Activated naive CD4-positive, alpha-beta T cell treated with anti-CD3 and anti-CD28 coated beads, Interleukin-2, amount 50 U/mL, for 72 hours (primary cell): ENCODE data around the gene DNER. TPM values are rescaled to one million over a fixed set of nuclear protein-coding genes. Genes with fewer than 3 reads are reported as not detected.

ENCODE experiments used
- ATAC-seq, 2 donors: fragments of 150-1000 bp; cut with Tn5 transposase; 2 replicates each; pipeline ENCODE4 v1.10.0; 2021; ENCODE audit warnings: mild to moderate bottlenecking in 2 of 2, moderate library complexity in 2 of 2
- DNase-seq, 2 donors: peaks; one replicate each; pipeline ENCODE4 v3.0.0; 2021 to 2022; ENCODE audit warnings: low spot score in 2 of 2
- H3K27ac Mint-ChIP-seq, 2 donors: one replicate each; pipeline ENCODE4 v1.8.0; 2022; ENCODE audit warnings: mild to moderate bottlenecking in 2 of 2, mixed read lengths in 2 of 2
- H3K36me3 Mint-ChIP-seq, 2 donors: one replicate each; pipeline ENCODE4 v1.8.0; 2022; ENCODE audit warnings: mixed read lengths in 2 of 2
- H3K9me3 Mint-ChIP-seq, 2 donors: one replicate each; pipeline ENCODE4 v1.8.0; 2022; ENCODE audit warnings: mixed read lengths in 2 of 2
- total RNA-seq, 2 donors: library from RNA; stranded (reverse); gene quantifications; one replicate each; pipeline ENCODE4 v1.2.3, GENCODE V29; 2022

DNER gene
- total RNA-seq, 2 donors from 2014 or later: not detected

DNA sequence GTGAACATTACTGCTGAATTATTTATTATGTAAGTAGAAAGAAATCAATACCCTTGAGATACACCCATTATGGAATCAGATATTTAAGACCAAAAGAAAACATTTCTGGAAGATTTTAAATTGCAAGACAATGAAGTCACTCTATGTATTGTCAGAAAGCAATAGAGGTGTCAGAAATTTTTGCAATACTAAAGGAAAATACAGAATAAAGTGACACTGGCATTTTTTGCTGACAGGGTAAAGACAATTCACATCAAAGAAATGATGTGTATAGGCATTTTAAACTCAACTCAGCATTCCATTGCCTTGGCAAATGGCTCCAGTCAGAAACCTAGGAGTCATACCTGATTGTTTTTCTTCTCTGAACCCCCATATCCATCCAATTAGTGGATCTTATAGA is 252.2 kb downstream of the DNER start:
- ATAC-seq (no peak), DNase-seq (no peak)
- Mint-ChIP-seq H3K27ac (no peak overlapping the region), H3K9me3 (peaks cover 0 to 9% of the 10 kb centered on the region in 2 donors), H3K36me3 (no peaks in the 10 kb centered on the region)

DNA sequence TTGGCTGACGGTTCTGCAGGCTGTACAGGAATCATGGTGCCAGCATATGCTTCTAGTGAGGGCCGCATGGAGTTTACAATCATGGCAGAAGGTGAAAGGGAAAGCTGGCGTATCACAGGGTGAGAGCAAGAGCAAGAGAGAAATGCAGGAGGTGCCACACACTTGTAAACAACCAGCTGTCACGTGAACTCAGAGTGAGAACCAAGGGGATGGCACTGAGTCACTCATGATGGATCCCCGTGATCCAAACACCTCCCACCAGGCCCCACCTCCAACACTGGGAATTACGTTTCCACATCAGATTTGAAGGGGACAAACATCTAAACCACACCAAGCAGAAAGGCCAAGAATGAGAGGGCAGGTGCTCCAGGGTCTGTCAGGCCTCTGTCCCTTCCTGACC is 258.3 kb downstream of the DNER start:
- ATAC-seq: no peak
- H3K9me3 Mint-ChIP-seq: no peaks in the 10 kb centered on the region
- no peak for DNase-seq
- peaks cover 0 to 4% of the 10 kb centered on the region in 2 donors for H3K36me3 Mint-ChIP-seq
- no peak overlapping the region for H3K27ac Mint-ChIP-seq

DNA sequence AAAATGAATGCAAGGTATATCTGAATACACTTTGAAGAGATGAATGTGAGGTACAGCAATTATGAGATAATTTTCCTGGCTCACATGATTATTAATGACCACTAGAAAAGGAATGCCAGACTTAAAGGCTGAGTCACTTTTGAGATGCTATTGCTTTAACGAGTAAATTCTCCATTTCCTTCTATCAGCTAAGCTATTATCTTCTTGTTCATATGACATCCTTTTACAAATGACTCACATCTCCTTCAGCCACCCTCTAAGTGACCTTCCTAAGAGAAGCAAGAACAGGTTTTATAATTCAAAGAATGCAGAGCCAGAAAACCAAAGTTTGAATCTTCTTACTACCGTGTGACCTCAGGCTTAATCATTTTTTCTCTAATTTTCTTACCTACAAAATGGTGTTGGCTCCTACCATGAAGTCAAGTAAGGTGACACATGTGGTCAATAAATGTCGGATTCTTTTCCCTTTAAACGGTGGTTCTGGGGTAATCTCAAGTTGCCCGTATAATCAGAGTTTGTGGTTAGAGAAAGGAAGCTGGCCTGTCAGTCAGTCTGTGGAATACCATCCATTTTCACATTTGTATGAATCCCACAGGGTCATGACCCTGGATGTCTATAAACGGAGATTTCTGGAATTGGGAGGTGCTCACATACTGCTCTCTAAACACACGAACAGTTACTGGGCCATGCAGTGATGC is 259.3 kb downstream of the DNER start:
- ATAC-seq (no peak), DNase-seq (no peak)
- Mint-ChIP-seq H3K27ac (no peak overlapping the region), H3K36me3 (peaks cover 0 to 4% of the 10 kb centered on the region in 2 donors), H3K9me3 (no peaks in the 10 kb centered on the region)

DNA sequence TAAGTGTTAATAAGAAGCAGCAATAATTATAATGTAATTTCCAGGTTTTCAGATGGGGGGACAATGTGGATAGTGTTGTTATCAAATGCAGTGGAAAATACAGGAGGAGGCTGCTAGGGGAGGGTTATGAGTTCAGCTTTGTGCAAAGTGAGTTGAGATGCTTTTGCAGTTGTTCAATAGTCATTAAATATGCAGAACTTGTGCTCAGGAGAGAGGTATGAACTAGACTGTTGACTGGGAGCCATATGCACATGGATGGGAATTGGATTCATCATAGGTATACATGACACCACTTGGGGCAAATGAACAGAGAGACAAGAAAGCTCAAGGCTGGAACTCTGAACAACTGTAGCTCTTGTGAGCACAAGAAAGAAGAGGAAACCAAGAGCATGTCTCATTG is 261.1 kb downstream of the DNER start:
- Mint-ChIP-seq H3K9me3 (no peaks in the 10 kb centered on the region), H3K36me3 (peaks cover 0 to 4% of the 10 kb centered on the region in 2 donors), H3K27ac (no peak overlapping the region)
- ATAC-seq (no peak), DNase-seq (no peak)

DNA sequence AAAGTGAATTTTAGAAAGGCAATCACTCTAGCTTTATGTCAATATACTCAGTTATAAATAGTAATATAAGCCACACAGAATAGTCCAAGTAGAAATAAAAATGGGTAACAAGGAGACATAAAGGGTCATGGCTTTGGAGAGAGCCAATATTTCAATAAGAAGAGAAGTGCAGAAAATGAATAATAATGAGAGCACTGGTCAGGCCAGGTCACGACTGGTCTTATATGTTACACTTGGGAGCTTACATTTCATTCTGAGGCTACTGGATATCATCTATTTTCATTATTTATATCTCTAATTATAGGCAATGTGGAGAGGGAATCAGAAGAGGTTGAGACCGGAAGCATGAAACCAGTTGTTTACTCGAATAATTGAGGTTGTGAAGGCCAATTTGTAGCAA is 262.5 kb downstream of the DNER start:
- Mint-ChIP-seq H3K36me3 (peaks cover 0 to 4% of the 10 kb centered on the region in 2 donors), H3K9me3 (no peaks in the 10 kb centered on the region), H3K27ac (no peak overlapping the region)
- no peak for DNase-seq
- ATAC-seq: no peak

DNA sequence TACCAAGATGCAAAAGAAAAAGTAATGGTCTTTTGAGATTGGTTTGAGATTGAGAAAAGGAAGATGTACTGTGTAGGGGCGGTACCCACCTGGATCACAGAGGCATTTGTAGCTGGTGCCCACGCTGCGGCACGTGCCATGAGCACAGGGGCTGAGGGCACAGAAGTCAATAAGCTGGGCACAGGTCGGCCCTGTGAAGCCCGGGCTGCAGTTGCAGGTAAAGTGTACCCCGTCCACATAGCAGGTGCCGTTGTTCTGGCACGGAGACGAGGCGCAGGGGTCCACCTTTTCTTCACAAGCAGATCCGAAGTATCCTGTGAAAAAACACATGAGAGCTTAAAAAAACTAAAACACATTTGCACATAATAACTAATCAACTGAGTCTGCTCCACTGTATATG is 267.1 kb downstream of the DNER start:
- Mint-ChIP-seq H3K36me3 (no peaks in the 10 kb centered on the region), H3K27ac (no peak overlapping the region), H3K9me3 (no peaks in the 10 kb centered on the region)
- no peak for DNase-seq
- no peak for ATAC-seq

DNA sequence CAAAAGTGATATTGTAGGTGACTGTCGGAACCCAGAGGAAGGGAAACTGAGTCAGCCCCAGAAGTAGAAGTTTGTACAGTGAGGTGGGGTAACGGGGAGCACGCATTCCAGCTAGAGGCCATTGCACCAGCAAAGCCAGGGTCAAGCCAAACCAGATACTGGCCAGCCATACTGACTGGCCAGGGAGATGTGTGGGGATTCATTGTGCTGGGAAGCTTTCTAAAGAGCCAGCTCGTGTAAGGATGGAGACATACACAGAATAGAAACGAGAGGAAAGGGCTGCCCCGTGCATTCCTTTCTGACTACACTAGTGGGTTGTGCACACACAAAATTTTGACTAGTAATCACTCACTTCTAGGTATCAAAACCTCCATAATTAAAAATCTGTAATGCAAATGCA is 268.0 kb downstream of the DNER start:
- no peak for ATAC-seq
- DNase-seq: no peak
- Mint-ChIP-seq H3K9me3 (no peaks in the 10 kb centered on the region), H3K27ac (no peak overlapping the region), H3K36me3 (no peaks in the 10 kb centered on the region)

DNA sequence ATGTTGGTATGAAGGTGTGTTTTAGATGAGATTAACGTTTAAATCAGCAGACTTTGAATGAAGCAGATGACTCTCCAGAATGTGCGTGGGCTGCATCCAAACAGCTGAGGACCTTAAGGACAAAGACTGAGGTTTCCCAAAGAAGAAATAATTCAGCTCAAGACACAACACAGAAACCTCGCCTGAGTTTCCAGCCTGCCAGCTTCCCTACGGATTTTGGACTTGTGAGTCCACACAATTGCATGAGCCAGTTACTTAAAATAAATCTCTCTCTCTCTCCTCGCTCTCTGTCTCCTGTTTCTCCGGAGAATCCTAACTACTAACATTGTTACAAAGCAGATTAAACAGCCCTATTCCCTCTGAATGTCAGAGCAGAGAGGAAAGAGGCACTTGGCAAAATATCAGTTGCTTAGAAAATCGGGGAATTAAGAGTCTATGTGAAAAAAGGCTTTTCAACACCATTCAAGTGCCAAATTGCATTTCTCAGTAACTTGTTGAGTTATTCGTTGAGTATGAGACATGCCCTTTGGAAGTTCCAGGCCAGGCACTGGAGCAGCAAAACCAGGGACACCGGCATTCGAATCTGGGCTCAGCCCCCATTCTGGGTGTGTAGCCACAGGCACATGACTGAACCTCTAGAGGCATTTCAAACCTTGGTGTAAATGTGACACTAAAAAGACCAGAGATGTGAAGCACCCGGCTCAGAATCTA is 268.7 kb downstream of the DNER start:
- Mint-ChIP-seq H3K27ac (no peak overlapping the region), H3K36me3 (no peaks in the 10 kb centered on the region), H3K9me3 (no peaks in the 10 kb centered on the region)
- ATAC-seq (no peak), DNase-seq (no peak)

DNA sequence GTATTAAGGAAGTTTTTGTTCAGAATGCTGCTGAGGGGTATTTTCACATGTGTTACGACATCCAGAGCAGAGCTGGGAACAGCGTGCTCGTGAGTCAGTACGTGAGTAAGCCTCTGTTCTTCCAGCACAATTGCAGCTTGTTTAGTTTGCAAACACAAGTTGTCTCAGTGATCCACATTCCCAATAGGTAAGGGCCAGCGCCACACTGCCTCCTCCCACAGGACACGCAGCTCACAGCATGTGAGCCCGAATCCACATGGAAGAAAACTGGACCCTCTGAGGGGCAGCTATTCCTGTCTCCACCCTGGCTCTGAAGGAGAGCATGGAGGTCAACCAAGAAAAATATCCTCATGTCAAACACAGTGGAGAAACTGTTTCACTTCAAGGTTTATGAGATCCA is 269.3 kb downstream of the DNER start:
- Mint-ChIP-seq H3K36me3 (no peaks in the 10 kb centered on the region), H3K9me3 (no peaks in the 10 kb centered on the region), H3K27ac (no peak overlapping the region)
- no peak for ATAC-seq
- no peak for DNase-seq

DNA sequence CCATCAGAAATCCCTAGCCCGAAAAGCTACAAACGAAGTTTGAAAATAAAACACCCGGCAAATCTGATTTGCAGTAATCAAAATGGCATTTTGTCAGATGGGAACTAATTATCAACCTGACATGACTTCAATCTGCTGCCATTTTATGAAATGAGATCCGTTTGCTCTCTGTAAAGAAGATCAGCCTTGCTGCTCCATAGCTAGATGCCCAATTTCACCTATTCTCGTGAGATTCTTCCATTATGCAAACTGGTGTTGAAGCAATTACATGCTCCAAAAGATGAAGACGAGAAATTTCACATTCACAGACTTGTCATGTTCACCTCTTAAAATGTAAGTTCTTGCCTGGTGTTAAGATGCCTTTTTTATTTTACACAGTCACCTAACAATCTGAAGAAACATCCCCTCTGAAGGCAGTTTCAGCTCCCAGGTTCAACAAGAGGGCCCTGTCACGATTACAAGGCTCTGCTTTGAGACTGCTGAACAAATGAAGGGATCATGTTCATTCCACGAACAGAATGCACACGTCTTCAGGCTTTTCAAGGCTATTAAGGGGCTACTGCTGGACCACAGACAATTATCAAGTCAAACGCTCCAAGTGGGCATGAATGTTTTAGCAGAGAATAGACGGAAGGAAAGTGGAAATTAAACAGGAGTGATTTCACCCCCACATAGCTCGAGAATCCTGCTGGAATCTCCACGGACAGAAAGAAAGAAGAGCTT is 270.6 kb downstream of the DNER start:
- no peaks in the 10 kb centered on the region for H3K36me3 Mint-ChIP-seq
- no peaks in the 10 kb centered on the region for H3K9me3 Mint-ChIP-seq
- H3K27ac Mint-ChIP-seq: no peak overlapping the region
- no peak for ATAC-seq
- no peak for DNase-seq

DNA sequence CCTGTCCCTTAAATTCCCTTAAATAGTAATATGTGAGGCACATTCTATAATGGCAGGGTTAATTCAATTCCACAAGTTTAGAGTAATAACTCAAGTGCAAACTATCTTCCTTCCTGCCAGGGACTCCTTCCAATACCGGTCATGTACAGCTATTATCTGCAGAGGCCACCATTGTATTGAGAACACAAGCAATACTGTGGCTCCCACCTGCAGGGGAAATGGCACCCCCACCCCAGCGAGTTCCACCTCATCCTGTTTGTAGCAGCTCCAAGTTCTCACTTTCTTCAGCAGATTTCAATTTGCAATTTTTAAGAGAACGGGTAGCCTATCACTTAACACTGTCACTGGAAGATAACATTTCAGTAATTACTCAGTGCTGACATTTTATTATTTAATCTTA is 271.2 kb downstream of the DNER start:
- Mint-ChIP-seq H3K27ac (no peak overlapping the region), H3K9me3 (no peaks in the 10 kb centered on the region), H3K36me3 (no peaks in the 10 kb centered on the region)
- DNase-seq: no peak
- no peak for ATAC-seq

DNA sequence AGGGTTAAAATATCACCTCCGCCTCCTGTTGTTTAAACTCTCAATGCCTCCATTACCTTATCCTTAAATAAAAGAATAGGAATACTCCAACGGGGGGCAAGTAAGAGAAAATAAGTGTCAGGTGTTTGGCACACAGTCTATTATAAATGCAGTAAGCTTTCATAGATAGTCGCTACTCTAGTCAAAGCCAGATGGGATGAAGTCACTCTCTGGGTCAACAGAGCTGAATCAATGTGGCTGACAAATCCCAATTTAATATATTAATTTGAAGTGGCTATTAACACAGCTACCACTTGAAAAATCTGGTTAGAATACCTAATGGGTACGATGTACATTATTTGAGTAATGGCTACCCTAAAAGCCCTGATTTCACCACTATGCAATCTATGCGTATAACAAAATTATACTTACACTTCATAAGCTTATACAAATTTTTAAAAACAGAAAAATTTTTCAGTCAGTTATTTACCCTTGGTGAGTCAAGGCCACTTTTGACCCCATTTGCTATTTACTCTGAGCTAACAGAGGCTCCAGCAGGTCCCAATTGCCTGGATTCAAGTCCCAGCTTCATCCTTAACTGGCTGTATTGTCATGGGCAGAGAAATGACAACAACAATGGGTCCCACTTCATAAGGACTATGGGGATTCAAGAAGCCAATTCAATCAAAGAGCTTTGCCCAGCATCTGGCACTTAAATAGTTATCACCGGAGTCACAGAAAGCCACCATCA is 275.8 kb downstream of the DNER start:
- Mint-ChIP-seq H3K36me3 (no peaks in the 10 kb centered on the region), H3K27ac (no peak overlapping the region), H3K9me3 (no peaks in the 10 kb centered on the region)
- ATAC-seq: no peak
- DNase-seq: no peak

DNA sequence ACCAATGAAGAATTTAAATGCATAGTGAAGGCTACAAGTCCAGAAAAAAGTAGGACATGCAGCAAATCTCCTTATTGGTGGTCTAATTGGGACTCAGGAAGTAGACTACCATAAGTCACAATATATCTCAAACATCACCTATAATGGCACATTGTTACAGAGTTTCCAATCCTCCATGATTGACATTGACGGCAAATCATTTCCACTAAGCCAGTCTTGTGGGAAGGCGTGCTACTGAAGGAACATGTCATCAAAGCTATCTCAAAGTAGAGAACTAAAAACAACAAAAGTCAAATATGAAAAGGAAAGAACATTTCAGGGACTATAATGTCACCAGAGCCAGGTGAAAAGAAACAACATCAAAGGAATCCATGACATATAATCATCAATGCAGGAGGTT is 276.9 kb downstream of the DNER start:
- Mint-ChIP-seq H3K9me3 (no peaks in the 10 kb centered on the region), H3K36me3 (no peaks in the 10 kb centered on the region), H3K27ac (no peak overlapping the region)
- ATAC-seq: no peak
- no peak for DNase-seq

DNA sequence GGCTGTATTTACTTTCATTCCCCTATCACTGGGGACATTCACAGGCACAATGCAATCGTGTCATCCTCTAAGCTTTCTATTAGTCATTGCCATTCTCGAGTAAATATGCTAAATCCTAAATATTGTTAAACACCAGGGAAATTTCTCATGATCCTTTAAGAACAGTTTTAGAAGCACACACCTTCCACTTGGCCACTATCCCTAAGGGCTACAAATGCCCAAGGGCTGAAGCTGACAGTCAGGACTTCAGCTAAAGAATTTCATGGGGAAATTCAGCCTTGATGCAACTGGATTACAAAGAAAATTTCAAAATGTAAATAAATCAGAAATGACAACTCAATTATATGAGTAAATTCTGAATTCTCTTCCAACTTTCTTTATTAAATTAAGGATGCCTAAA is 280.2 kb downstream of the DNER start:
- ATAC-seq: no peak
- Mint-ChIP-seq H3K27ac (no peak overlapping the region), H3K9me3 (no peaks in the 10 kb centered on the region), H3K36me3 (no peaks in the 10 kb centered on the region)
- DNase-seq: no peak

DNA sequence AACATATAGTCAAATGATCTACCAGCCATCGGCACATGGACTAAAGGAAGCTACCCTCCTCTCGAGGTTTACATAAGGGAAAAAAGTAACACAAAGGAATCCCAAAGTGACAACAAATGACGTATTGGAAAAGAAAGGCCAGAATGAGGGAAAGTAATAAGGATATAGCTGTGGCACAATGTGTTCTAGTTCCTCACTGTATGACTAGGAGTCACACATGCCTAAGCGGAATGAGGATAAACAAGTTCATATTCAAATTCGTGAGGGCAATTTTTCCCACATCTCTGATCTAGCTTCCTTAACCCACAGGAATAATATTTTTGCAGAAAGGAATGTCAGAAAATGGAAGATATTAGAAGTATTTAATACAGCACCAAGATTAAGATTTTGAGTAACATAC is 281.0 kb downstream of the DNER start:
- Mint-ChIP-seq H3K27ac (no peak overlapping the region), H3K36me3 (no peaks in the 10 kb centered on the region), H3K9me3 (no peaks in the 10 kb centered on the region)
- no peak for DNase-seq
- no peak for ATAC-seq

DNA sequence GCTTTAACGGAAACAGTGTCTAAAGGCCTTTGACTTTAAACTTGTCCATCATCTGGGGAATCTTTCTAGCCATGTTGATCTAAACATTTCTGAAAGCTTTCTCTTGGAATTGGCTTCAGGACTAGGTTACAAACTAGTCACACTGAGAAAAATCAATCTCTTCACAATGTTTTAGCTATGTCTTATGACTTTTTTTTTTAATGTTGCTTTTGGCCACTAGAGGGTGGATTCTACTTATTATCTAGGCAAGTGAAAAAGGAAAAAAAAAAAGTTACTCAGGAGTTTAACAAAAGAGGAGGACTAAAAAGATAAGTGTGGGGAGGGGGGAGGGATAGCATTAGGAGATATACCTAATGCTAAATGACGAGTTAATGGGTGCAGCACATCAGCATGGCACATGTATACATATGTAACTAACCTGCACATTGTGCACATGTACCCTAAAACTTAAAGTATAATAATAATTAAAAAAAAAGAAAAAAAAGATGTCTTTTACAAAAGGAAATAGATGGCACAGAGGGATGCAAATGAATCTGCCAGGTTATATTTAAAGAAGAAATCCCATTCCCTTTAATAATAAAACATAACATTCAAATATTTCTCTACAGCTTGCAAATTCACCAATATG is 282.9 kb downstream of the DNER start:
- H3K36me3 Mint-ChIP-seq: no peaks in the 10 kb centered on the region
- ATAC-seq: no peak

DNA sequence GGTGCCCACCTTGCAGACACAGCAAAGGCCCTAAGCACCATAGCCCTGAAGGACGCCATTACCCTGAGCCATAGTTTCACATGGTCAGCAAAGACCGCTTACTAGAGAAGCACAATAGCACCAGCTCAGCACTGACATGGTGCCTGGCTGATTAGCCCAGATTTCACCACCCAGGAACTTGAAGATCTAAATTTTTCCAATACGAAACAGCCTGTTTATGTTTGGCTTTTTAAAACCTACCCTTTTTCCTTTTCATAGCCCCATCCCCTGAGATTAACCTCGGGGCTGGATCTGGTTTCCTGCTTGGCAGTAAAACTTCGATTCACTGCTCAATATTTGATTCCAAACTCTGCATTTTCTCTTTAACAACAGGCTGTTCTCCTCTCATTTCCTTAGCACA is 284.8 kb downstream of the DNER start:
- no peak for DNase-seq
- Mint-ChIP-seq H3K27ac (no peak overlapping the region), H3K9me3 (no peaks in the 10 kb centered on the region), H3K36me3 (no peaks in the 10 kb centered on the region)
- ATAC-seq: no peak

More for the DNA sequence above, 282.9 kb downstream of the DNER start:
- no peak for DNase-seq
- H3K9me3 Mint-ChIP-seq: no peaks in the 10 kb centered on the region
- H3K27ac Mint-ChIP-seq: no peak overlapping the region
